IPS-NIHi7 (cell line): ENCODE measurements around the gene HPD.
"Not testable (repeated sequence)": the region's sequence is repeated elsewhere in the genome, so short reads cannot be mapped to it uniquely, and the experiment has no call there.

ENCODE experiments used
- DNase-seq: peaks from one replicate; pipeline ENCODE4 v3.0.0; 2012; ENCODE audit warnings: mixed read lengths; ENCODE audit errors: extremely low spot score

The HPD gene

DNA sequence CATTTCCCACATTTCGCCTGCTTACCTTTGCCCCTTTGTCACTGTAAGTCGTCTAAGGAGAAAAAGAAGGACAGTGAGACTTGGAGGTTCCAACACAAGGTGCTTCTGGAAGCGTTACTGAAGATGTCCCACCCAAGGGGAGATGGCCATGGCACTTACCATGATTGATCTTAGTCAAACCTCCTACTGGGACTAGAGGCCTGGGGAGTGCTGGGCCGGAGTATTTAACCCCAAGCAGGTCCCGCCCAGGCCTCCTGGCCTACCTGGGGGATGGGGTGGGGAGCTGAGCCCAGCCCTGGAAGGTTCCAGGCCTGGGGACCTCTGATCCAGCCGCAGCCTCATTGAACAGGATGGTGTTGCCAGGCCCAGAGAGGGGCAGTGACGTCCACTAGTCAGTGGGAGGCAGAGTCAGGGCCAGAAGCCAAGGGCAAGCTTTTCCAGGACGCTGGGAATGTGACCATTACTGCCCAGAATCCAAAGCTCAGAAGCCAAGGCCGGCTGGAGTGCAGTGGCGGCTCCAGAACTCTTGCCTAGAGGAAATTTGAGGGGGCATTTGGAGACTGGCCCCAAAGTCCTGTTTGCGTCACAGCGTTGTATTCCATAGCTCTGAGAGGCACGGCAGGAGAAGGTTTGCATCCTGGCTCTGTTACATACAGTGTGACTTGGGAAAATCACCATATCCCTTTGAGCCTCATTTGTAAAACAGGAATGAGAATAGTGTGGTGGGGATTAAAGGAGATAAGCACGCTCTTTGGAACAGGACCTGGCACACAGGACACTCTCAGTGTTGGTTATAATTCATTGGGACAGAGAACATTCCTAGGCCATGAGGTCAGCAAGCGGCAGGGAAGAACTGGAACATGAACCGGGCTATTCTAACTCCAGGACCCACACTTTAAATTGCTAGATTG lies at the start of gene HPD:
HPD (minus strand) TSS at position 198 of the 911 bp plus-strand sequence; CDS start at position 162, 36 bp downstream.
- peak; percentile 55 for DNase-seq

DNA sequence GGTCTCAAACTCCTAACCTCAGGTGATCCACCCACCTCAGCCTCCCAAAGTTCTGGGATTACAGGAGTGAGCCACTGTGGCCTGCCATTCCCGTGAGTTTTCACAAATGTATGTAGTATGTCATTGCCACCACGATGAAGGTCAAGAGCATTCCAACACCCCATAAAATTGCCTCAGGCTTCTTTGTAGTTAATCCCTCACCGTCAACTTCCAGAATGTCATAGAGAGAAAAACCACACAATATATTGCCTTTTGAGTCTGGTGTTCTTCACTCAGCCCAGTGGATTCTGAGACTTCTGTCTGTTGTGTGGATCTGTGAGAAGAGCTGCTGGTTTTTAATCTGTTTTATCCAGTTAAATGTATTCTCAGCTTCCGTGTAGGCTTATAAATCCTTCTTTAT lies 47.1 kb upstream of the HPD start:
- DNase-seq: no peak

DNA sequence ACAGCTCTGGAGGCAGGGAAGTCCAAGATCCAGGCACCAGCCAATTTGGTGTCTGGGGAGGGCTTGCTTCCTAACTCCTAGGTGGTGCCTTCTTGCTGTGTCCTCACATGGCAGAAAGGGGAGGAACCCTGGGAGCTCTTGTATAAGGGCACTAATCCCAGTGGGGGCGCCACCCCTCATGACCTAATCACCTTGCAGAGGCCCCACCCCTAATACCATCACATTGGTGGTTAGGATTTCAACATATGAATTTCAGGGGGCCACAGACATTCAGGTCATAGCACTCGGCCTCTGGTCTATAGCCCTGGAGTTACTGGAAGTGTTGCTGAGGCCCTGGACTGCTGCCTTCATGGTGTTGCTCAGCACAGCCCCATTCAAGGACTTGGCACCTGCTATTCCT lies 44.5 kb upstream of the HPD start:
- no peak for DNase-seq

DNA sequence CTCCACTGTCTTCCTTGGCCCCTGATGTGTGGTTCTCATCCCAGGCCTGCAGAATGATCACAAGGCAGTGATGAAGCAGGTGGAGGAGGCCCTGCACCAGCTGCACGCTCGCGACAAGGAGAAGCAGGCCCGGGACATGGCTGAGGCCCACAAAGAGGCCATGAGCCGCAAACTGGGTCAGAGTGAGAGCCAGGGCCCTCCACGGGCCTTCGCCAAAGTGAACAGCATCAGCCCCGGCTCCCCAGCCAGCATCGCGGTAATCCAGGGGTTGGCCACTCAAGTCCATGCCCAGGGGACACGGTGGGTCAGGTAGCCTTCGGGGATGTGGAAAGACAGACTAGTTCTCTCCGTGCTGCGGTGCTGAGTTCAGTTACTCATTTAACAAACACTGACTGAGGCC lies 40.9 kb upstream of the HPD start:
- DNase-seq: no peak

DNA sequence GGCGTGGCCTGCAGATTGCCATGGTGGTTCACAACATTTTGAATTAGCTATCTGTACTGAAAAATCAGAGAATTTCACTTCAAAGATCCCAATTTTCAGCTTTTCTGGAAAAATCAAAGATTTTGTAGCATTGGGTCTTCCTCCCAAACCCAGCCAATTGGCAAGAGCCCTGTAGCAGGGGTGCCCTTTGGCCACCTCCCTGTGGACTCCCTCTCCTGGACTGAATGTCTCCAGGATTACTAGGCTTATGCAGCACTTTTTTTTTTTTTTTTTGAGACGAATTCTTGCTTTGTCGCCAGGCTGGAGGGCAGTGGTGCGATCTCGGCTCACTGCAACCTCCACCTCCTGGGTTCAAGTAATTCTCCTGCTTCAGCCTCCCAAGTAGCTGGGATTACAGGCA lies 39.6 kb upstream of the HPD start:
- no peak for DNase-seq

DNA sequence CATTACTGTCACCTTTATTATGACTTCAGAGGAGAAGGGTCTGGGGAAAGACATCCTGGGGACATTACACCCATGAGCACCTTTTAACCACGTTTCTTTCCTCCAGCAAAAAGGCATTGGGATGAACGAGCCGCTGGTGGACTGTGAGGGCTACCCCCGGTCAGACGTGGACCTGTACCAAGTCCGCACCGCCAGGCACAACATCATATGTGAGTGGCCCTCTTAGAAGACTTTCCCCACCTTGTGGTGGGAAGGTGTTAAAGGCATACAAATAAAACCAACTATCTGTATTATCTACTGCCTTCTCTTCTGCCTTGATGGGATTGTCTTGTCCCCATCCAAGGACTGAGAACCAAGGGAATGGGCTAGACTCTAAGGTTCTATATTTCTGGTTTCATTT lies 36.0 kb upstream of the HPD start:
- DNase-seq: peak; percentile 43

DNA sequence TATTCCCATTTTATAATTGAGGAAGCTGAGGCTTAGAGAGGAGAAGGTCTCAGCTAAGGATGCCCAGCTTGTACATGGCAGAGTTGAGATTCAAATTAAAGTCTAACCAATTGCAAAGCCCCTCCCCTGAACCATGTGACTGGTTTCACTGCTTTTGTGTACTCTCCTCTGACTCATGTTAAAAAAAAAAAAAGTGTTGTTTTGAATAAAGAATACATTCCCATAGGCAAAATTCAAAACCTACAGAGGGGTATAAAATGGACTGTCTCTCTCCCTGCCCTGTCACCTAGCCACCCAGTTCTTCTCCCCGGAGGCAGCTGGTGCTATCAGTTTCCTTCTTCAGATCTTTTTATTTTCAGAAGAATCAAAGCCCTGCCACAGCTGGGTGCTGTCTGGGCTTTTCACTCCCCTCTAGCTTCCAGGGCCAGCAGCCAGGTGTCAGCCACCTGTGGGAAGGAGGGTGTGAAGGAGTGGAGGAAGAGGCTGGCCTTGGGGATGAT lies 35.4 kb upstream of the HPD start:
- no peak for DNase-seq

DNA sequence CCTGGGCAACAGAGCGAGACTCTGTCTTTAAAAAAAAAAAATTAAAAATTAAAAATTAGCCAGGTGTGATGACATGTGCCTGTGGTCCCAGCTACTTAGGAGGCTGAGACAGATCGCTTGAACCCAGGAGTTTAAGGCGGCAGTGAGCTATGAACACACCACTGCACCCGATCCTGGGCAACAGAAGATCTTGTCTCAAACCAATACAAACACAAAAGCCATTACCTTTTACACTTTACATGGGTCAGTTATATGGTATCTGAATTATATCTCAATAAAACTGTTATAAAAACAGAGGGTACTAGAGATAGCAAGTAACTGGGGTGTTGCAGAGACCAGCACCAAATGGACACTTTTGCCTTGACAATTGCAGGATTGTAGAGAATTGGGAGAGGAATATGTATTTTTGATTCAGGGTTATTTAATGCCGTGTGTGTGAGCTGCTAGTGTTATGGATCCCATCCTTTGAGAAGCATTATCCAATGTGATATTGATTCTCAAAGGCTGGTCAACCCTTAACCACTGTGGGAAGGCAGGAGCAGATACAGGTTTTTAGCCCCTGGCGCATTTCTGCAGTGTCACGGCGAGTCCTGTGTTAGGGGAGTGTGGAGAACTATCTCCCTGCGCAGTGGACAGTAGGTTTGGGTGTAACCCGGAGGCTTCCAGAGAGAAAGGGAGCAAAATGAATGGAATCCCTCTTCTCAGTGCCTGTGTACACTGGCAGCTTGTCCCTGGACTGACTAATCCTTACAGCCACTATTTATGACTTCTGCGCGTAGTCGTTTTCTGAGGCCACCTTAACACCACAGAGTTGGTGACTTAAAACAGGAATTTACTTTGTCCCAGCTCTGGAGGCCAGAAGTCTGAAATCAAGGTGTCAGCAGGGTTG lies 34.3 kb upstream of the HPD start:
- no peak for DNase-seq

DNA sequence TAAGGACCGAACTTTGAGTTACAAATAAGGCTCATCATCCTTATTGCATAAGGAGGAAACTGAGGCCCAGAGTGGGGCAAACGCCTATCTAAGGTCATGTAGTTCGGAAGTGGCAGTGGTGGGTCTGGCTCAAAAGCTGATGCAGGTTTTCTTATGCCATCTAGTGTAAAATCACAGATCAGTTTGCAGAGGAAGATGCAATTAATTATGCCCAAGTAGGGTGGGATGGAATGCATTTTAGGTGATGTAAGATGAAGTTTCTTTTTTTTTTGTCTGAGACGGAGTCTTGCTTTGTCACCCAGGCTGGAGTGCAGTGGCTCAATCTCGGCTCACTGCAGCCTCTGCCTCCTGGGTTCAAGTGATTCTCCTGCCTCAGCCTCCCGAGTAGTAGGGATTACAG lies 31.0 kb upstream of the HPD start:
- DNase-seq: not testable (repeated sequence)

DNA sequence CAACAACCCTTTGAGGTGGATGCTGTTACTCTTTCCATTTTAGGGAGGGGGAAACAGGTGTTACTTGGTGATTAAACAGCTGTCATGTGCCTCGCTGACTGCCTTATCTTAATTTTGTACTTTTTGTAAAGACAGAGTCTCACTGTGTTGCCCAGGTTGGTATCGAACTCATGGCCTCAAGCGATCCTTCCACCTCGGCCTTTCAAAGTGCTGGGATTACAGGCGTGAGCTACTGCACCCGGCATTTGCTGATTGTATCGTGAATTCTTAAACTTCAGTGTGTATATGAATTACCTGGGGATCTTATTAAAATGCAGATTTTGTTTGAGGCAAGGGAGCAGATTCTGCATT lies 30.6 kb upstream of the HPD start:
- DNase-seq: no peak

DNA sequence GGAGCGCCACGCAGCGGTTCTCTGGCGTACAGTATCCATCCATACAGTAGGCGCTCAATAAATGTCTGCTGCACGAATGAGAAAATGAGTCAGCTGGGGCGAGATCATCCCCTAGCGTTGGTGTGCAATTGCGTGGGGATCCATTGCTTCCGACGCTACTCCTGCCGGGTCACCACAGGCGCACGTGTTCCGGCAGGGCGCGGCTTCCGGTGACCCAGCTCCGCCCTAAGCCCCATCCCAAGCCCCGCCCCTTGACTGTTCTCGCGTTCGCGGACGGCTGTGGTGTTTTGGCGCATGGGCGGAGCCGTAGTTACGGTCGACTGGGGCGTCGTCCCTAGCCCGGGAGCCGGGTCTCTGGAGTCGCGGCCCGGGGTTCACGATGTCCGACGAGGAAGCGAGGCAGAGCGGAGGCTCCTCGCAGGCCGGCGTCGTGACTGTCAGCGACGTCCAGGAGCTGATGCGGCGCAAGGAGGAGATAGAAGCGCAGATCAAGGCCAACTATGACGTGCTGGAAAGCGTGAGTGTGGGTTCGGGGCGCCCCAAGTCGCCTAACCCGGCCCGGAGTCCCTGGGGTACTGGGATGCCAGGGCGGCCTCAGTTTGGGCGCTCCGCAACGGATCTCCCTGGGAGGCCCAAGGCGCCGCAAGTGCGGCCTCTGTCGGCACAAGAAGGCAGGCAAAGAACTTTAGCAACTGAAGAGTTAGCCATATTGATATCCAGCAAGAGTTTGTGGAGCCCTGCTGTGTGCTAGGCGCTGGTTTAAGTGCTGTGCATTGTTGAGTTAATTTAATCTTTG lies 30.0 kb upstream of the HPD start, which contains the start of gene PSMD9:
PSMD9 (plus strand) TSS at position 313 of the 796 bp plus-strand sequence; CDS start at position 380, 67 bp downstream.
- DNase-seq: peak; percentile 97

DNA sequence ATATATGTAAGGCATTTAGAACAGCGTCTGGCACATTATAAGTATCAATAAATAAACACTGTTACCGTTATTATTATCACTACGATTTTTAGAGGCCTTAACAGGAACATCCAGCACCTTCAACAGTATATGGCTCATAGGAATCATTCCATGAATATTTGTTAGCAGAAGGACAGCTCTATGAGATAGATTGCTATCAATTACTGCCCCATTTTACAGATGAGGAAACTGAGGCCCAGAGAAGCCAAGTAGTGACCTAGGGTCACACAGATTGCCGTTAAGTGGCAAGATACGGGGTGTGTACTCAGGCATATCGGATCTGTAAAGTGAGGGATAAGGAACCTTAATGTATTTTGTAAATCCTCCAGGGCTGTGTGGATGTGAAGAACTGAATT lies 29.4 kb upstream of the HPD start:
- DNase-seq: no peak

DNA sequence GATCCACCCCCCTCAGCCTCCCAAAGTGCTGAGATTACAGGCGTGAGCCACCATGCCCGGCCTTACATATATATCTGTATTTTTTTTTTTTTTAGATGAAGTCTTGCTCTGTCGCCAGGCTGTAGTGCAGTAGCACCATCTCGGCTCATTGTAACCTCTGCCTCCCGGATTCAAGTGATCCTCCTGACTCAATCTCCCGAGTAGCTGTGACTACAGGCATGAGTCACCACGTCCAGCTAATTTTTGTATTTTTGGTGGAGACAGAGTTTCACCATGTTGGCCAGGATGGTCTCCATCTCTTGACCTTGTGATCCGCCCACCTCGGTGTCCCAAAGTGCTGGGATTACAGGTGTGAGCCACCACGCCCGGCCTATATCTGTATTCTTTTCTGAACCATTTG lies 26.5 kb upstream of the HPD start:
- DNase-seq: not testable (repeated sequence)

DNA sequence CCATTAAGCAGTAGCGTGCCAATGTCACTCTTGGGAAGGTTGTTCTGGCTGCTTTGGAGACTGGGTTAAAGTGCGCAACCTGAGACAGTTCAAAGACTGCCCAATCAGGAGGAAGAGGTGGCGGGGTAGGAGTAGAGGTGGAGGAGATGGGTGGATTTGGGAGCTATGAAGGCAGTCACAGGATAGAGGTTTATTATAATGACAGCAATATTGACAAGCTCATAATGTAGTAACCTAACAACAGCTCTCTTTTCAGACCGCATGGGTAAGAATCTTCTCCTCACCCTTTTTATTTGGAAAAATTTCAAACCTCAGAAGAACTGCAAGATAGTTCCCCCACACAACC lies 24.6 kb upstream of the HPD start:
- peak; percentile 52 for DNase-seq

DNA sequence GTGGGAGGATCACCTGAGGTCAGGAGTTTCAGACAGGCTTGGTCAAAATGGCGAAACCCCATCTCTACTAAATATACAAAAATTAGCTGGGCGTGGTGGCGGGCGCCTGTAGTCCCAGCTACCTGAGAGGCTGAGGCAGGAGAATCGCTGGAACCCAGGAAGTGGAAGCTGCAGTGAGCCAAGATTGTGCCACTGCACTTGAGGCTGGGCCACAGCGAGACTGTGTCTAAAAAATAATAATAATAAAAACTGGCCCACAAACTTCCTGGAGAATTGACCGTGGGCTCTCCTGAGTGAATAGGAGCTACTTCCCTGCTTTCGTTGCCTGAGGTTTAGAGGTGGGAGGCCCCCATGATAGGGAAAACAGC lies 17.4 kb upstream of the HPD start:
- DNase-seq: not testable (repeated sequence)

DNA sequence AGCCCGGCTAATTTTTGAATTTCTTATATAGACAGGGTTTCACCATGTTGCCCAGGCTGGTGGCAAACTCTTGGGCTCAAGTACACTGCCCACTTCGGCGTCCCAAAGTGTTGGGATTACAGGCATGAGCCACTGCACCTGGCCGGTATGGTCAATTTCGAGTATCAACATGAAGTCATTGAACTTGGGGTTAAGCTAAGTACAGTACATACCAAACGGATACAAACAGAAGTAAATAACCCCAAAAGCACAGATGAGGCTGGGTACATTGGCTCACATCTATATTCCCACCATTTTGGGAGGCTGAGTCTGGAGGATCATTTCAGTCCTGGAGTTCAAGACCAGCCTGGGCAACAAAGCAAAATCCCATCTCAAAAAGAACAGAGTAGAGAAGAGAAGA lies 16.9 kb upstream of the HPD start:
- no peak for DNase-seq

DNA sequence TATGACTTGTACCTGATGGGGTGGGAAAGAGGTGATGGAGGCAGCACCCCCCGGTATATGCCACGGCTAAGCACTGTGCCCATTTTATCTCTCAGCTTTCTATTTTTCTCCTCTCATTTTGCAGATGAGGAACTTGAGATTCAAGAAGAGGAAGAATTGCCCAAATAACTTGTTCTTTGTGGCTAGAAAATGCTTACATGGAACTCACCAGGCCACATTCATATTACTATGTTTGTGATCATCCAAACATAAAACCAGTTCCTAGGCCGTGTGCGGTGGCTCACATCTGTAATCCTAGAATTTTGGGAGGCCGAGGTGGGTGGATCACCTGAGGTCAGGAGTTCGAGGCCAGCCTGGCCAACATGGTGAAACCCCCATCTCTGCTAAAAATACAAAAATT lies 15.4 kb upstream of the HPD start:
- DNase-seq: no peak

DNA sequence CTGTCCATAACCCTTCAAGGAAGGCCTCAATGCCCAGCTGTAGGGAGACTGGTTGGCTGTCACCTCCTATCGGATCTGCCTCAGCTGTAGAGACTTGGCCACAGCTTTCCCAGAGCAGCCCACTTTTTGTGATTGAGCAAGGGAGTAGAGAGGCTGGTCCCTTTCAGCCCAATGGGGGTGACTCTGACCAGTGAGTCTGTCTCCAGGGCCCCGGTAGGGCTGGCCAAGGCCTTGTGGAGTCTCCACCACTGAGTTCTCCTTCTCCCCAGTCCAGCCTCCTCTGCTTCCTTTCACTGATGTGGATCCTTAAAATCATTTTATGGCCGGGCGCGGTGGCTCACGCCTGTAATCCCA lies 14.5 kb upstream of the HPD start:
- no peak for DNase-seq

DNA sequence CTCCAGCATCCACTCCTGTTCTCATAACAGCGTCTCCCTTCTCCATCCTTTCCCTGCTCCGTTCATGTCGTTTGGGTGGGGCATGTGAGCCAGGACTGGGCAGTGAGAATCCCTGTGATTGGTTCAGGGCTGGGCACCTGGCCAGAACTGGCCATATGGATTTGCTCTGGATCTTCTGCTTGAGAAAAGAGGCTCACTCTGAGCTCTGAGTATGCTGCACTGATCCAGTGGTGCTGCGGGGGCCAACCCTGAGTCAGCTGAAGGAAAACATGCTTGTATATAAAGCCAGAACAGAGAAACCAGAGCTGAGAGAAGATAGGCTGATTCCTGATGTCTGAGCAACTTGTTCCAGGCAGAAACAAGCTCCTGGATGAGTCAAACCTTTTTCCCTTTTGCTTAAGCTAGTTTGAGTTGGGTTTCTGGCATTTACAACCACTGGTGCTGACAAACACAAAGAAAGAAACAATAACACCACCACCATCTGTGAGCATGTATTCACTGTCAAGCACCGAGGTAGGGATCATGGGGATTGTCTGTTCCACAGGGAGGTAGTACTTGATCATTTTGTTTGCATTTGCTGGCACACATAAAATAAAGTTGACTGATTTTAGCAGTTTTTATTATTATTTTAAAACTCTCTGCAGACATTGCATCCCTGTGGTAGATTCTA lies 14.0 kb upstream of the HPD start:
- peak; percentile 10 for DNase-seq

DNA sequence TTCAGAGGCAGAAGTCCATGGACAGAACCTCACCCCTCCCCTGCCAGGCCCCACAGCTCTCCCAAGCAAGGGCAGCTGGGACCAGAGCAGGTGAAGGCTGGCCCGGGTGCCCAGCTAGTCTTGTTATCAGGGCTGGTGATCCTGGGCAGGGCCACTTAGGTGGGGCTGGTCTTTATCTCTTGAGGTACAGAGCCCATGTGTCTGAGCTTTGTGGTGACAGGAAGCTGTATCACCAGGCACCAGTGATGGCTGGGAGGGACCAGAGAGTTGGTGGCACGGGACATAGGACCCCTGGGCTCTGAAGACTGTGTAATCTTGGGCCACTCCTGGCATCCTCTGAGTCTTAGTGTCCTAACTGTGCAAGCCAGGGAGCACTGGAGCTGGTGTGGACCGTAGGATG lies 12.8 kb upstream of the HPD start:
- DNase-seq: peak; percentile 7

DNA sequence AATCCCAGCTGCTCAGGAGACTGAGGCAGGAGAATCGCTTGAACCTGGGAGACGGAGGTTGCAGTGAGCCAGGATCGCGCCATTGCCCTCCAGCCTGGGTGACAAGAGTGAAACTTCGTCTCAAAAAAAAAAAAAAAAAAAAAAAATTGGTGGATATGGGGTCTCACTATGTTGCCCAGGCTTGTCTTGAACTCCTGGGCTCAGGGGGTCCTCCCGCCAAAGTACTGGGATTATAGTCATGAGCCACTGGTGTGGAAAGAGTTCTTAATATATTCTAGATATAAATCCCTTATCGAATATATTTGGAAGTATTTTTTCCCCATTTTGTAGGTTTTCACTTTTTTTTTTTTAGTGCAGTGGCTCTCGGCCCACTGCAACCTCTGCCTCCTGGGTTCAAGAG lies 10.6 kb upstream of the HPD start:
- DNase-seq: not testable (repeated sequence)
